Spinal cord (tissue), 10 donors: ENCODE results near the gene LAMA1. TPM values are rescaled to one million over a fixed set of nuclear protein-coding genes. Genes with fewer than 3 reads are reported as not detected.

Experiments
- DNase-seq, 6 donors: peaks; one replicate each; pipeline versions ENCODE4 v3.0.0 to v3.0.0-alpha.2; 2013 to 2015; ENCODE audit warnings: low spot score in 6 of 6, low read depth in 4 of 6
- H3K27ac ChIP-seq: one replicate; pipeline ENCODE4 v1.5.1; 2013; ENCODE audit warnings: low read depth, low read length, control low read depth
- H3K27me3 ChIP-seq: one replicate; pipeline ENCODE4 v1.6.1; 2013; ENCODE audit warnings: low read length; ENCODE audit not compliant: control insufficient read depth, insufficient read depth
- H3K36me3 ChIP-seq: one replicate; pipeline ENCODE4 v1.6.1; 2013; ENCODE audit warnings: low read length; ENCODE audit not compliant: control insufficient read depth, insufficient read depth
- H3K4me1 ChIP-seq: one replicate; pipeline ENCODE4 v1.6.1; 2013; ENCODE audit warnings: low read length; ENCODE audit not compliant: control insufficient read depth, insufficient read depth
- H3K4me3 ChIP-seq: one replicate; pipeline ENCODE4 v1.5.1; 2013; ENCODE audit warnings: low read depth, low read length, control low read depth
- H3K9me3 ChIP-seq: one replicate; pipeline ENCODE4 v1.6.1; 2013; ENCODE audit warnings: low read length; ENCODE audit not compliant: control insufficient read depth, insufficient read depth
- WGBS: methylation state at CpG from one replicate; pipeline ENCODE4 v1.1.5; 2013; ENCODE audit warnings: missing lambda C conversion rate; ENCODE audit not compliant: insufficient coverage; 5-methylcytosine and 5-hydroxymethylcytosine counted together
- polyA plus RNA-seq, 2 donors: library from polyadenylated mRNA; unstranded; fragments of 120-200 nt; gene quantifications; one replicate each; pipeline ENCODE4 v1.2.1, GENCODE V29; 2013; ENCODE audit not compliant: insufficient read length in 2 of 2
- total RNA-seq, 2 donors: library from RNA; depleted of rRNA in 1 of 2; stranded (reverse); fragments of 120-200 nt in 1 of 2; fragments of >200 nt in 1 of 2; gene quantifications; one replicate each; pipeline versions ENCODE4 v1.2.3 to v1.2.4, GENCODE V29; 2013 to 2014
- donor health status: healthy.

The LAMA1 gene
- total and polyA plus RNA-seq, 4 donors = 31.6 to 55.6 (median 46.7) TPM

GRCh38 chr18:7089369-7089768, 28.2 kb downstream of the LAMA1 start:
- WGBS = 80% methylated on average over 2 of the region's 8 CpGs
- H3K27me3 ChIP-seq = no peaks in the 10 kb centered on the region
- no peak overlapping the region for H3K4me3 ChIP-seq
- H3K36me3 ChIP-seq = no peaks in the 10 kb centered on the region
- DNase-seq = no peak
- H3K9me3 ChIP-seq = no peaks in the 10 kb centered on the region
- H3K27ac ChIP-seq = peak overlapping the region; percentile 8
- H3K4me1 ChIP-seq = peaks cover 26% of the 10 kb centered on the region

- H3K27ac ChIP-seq = peak overlapping the region; percentile 12
- peak in 2 of 6 donors; percentile 36 to 86 for DNase-seq
- no peaks in the 10 kb centered on the region for H3K9me3 ChIP-seq
- 29% methylated on average over 1 of the region's 6 CpGs for WGBS
- H3K36me3 ChIP-seq = no peaks in the 10 kb centered on the region
- H3K4me1 ChIP-seq = peaks cover 16% of the 10 kb centered on the region
- H3K4me3 ChIP-seq = no peak overlapping the region
- H3K27me3 ChIP-seq = no peaks in the 10 kb centered on the region
Measured at GRCh38 chr18:7084080-7085065, 33.2 kb downstream of the LAMA1 start.

- no peak for DNase-seq
- no CpG with 5 or more reads among the region's 2 CpGs for WGBS
- no peaks in the 10 kb centered on the region for H3K9me3 ChIP-seq
- no peak overlapping the region for H3K4me3 ChIP-seq
- peaks cover 6% of the 10 kb centered on the region for H3K4me1 ChIP-seq
- peaks cover 3% of the 10 kb centered on the region for H3K36me3 ChIP-seq
- H3K27ac ChIP-seq = no peak overlapping the region
- no peaks in the 10 kb centered on the region for H3K27me3 ChIP-seq
Measured at GRCh38 chr18:7082671-7083070, 34.9 kb downstream of the LAMA1 start.

GRCh38 chr18:7079231-7079630, 38.4 kb downstream of the LAMA1 start:
- 100% methylated on average over 1 of the region's 1 CpG for WGBS
- Histone ChIP-seq H3K4me1 (peaks cover 6% of the 10 kb centered on the region), H3K4me3 (no peak overlapping the region), H3K27me3 (no peaks in the 10 kb centered on the region), H3K36me3 (peaks cover 3% of the 10 kb centered on the region), H3K9me3 (no peaks in the 10 kb centered on the region), H3K27ac (no peak overlapping the region)
- no peak for DNase-seq

- peaks cover 23% of the 10 kb centered on the region for H3K4me1 ChIP-seq
- DNase-seq = peak in 1 of 6 donors; percentile 15
- no peak overlapping the region for H3K4me3 ChIP-seq
- no peaks in the 10 kb centered on the region for H3K9me3 ChIP-seq
- no peak overlapping the region for H3K27ac ChIP-seq
- WGBS = 55% methylated on average over 7 of the region's 8 CpGs
- H3K27me3 ChIP-seq = no peaks in the 10 kb centered on the region
- H3K36me3 ChIP-seq = no peaks in the 10 kb centered on the region
Measured at GRCh38 chr18:7072593-7072992, 45.0 kb downstream of the LAMA1 start.

GRCh38 chr18:7071600-7071999, 46.0 kb downstream of the LAMA1 start:
- peak in 1 of 6 donors; percentile 30 for DNase-seq
- Histone ChIP-seq H3K27ac (no peak overlapping the region), H3K36me3 (no peaks in the 10 kb centered on the region), H3K4me1 (peaks cover 31% of the 10 kb centered on the region), H3K9me3 (no peaks in the 10 kb centered on the region), H3K27me3 (no peaks in the 10 kb centered on the region), H3K4me3 (no peak overlapping the region)
- WGBS = no CpG with 5 or more reads among the region's 2 CpGs

GRCh38 chr18:7070466-7070865, 47.1 kb downstream of the LAMA1 start:
- H3K9me3 ChIP-seq = no peaks in the 10 kb centered on the region
- no peak overlapping the region for H3K4me3 ChIP-seq
- H3K4me1 ChIP-seq = peaks cover 31% of the 10 kb centered on the region
- no peaks in the 10 kb centered on the region for H3K36me3 ChIP-seq
- peak overlapping the region; percentile 75 for H3K27ac ChIP-seq
- H3K27me3 ChIP-seq = no peaks in the 10 kb centered on the region
- WGBS = no CpG with 5 or more reads among the region's 2 CpGs
- peak in 1 of 6 donors; percentile 62 for DNase-seq

- Histone ChIP-seq H3K4me3 (no peak overlapping the region), H3K27me3 (no peaks in the 10 kb centered on the region), H3K4me1 (peaks cover 33% of the 10 kb centered on the region), H3K9me3 (no peaks in the 10 kb centered on the region), H3K27ac (peak overlapping the region; percentile 75), H3K36me3 (no peaks in the 10 kb centered on the region)
- DNase-seq = peak in 2 of 6 donors; percentile 14 to 78
- WGBS = 50% methylated on average over 8 of the region's 9 CpGs
Measured at GRCh38 chr18:7068871-7069590, 48.6 kb downstream of the LAMA1 start.

- peaks cover 27% of the 10 kb centered on the region for H3K4me1 ChIP-seq
- DNase-seq = no peak
- no peaks in the 10 kb centered on the region for H3K9me3 ChIP-seq
- whole genome bisulfite sequencing = 50% methylated on average over 1 of the region's 4 CpGs
- no peak overlapping the region for H3K4me3 ChIP-seq
- H3K27ac ChIP-seq = peak overlapping the region; percentile 29
- no peaks in the 10 kb centered on the region for H3K27me3 ChIP-seq
- H3K36me3 ChIP-seq = peaks cover 3% of the 10 kb centered on the region
Measured at GRCh38 chr18:7066965-7067555, 50.5 kb downstream of the LAMA1 start.
